Suprapubic skin (tissue), 4 donors: ENCODE data around the gene RARRES1. TPM values are rescaled to one million over a fixed set of nuclear protein-coding genes. Genes with fewer than 3 reads are reported as not detected.

Experiments used
- DNase-seq, 2 donors: peaks; one replicate each; pipeline ENCODE4 v3.0.0-alpha.2; 2019; ENCODE audit warnings: low spot score in 2 of 2
- H3K27ac ChIP-seq: fragments of 200-600 bp; sonication (generic); one replicate; pipeline ENCODE4 v1.5.1; 2019
- H3K27me3 ChIP-seq: fragments of 200-600 bp; sonication (generic); one replicate; pipeline ENCODE4 v1.5.1; 2019
- H3K36me3 ChIP-seq: fragments of 200-600 bp; sonication (generic); one replicate; pipeline ENCODE4 v1.5.1; 2019
- H3K4me1 ChIP-seq: fragments of 200-600 bp; sonication (generic); one replicate; pipeline ENCODE4 v1.5.1; 2019
- H3K4me3 ChIP-seq: fragments of 200-600 bp; sonication (generic); one replicate; pipeline ENCODE4 v1.5.1; 2019; ENCODE audit warnings: mild to moderate bottlenecking
- H3K9me3 ChIP-seq: fragments of 200-600 bp; sonication (generic); one replicate; pipeline ENCODE4 v1.5.1; 2019
- CTCF ChIP-seq, 2 donors: fragments of 200-600 bp in 1 of 2; fragments of 450-650 bp in 1 of 2; sonication (generic) in 1 of 2; IDR thresholded peaks; one replicate each; pipeline ENCODE4 v1.5.1; 2016 to 2019; ENCODE audit warnings: antibody characterized with exemption in 2 of 2, mild to moderate bottlenecking in 1 of 2, moderate library complexity in 1 of 2
- EP300 ChIP-seq: sonication (generic); formaldehyde crosslinking; IDR thresholded peaks from one replicate; pipeline ENCODE4 v1.6.1; 2017; ENCODE audit warnings: antibody characterized with exemption
- POLR2A ChIP-seq, 2 donors: fragments of 450-650 bp; IDR thresholded peaks; one replicate each; pipeline ENCODE4 v1.6.1; 2017; ENCODE audit warnings: antibody characterized with exemption in 2 of 2, mild to moderate bottlenecking in 2 of 2, moderate library complexity in 2 of 2
- POLR2AphosphoS5 ChIP-seq, 3 donors: sonication (generic); formaldehyde crosslinking; IDR thresholded peaks; one replicate each; pipeline ENCODE4 v1.6.1; 2017; ENCODE audit warnings: antibody characterized with exemption in 3 of 3
- WGBS: methylation state at CpG from one replicate; pipeline ENCODE4 v1.1.5; 2018; 5-methylcytosine and 5-hydroxymethylcytosine counted together
- total RNA-seq, 4 donors: library from RNA; depleted of rRNA; stranded (reverse); fragments of >200 nt; gene quantifications; one replicate each; pipeline ENCODE4 v1.1.0, GENCODE V29; 2016

The RARRES1 gene
- total RNA-seq, 4 donors from 2014 or later, result 5.6 to 23.4 (median 19.5) TPM

DNA sequence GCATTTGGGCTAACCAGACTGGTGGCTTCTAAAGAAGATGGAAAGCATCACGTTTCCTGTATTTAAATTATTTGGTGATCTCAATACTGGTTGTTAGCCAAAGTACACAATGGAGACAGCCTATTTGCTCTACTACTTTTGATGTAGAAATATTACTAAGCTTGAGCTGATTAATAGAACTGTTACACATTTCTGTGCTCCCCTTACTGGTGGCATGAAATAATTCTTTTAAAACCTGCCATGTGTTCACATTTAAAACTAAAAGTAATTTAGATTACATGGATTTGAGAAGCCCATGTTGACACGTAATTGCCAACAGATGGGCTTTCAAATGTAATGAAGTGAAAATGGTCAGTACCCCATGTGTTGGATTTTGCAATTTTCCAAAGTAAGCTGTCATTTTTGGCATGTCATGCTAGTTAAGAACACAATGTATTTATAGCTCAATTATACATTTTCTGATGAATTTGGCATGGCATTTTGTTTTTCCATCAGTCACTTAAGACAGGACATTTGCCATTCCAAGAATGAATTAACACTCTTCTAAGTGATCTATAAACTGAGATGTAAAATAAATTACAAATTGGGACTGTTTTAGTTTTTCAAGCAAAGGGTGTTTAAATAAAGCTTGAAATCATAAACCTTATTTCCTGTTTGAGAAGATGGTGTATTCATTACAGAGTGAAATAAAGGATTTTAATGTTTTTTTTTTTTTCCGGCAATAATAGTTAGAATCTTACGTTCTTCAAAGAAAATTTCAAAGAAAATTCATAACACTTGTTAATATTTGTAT, 10.8 kb upstream of the RARRES1 start:
- H3K27me3 ChIP-seq, result no peaks in the 10 kb centered on the region
- H3K9me3 ChIP-seq, result no peaks in the 10 kb centered on the region
- H3K27ac ChIP-seq, result peak overlapping the region; percentile 24
- TF ChIP-seq POLR2AphosphoS5 (IDR thresholded peaks at IDR 0.05), result no peak
- no peak for TF ChIP-seq CTCF (IDR thresholded peaks at IDR 0.05)
- TF ChIP-seq POLR2A (IDR thresholded peaks at IDR 0.05), result no peak
- TF ChIP-seq EP300, result no peak
- no peak overlapping the region for H3K4me3 ChIP-seq
- no peaks in the 10 kb centered on the region for H3K36me3 ChIP-seq
- no peak for DNase-seq
- H3K4me1 ChIP-seq, result peaks cover 10% of the 10 kb centered on the region
- WGBS, result 62% methylated on average over 4 of the region's 4 CpGs

- WGBS, result 89% methylated on average over 3 of the region's 3 CpGs
- H3K4me3 ChIP-seq, result no peak overlapping the region
- H3K9me3 ChIP-seq, result peaks cover 4% of the 10 kb centered on the region
- no peaks in the 10 kb centered on the region for H3K36me3 ChIP-seq
- TF ChIP-seq POLR2A (IDR thresholded peaks at IDR 0.05) (no peak), EP300 (no peak), CTCF (IDR thresholded peaks at IDR 0.05) (no peak), POLR2AphosphoS5 (IDR thresholded peaks at IDR 0.05) (no peak)
- H3K4me1 ChIP-seq, result peaks cover 3% of the 10 kb centered on the region
- no peaks in the 10 kb centered on the region for H3K27me3 ChIP-seq
- no peak overlapping the region for H3K27ac ChIP-seq
- no peak for DNase-seq
These were observed 7.4 kb upstream of the RARRES1 start for GRCh38 chr3:158739661-158740060.

DNA sequence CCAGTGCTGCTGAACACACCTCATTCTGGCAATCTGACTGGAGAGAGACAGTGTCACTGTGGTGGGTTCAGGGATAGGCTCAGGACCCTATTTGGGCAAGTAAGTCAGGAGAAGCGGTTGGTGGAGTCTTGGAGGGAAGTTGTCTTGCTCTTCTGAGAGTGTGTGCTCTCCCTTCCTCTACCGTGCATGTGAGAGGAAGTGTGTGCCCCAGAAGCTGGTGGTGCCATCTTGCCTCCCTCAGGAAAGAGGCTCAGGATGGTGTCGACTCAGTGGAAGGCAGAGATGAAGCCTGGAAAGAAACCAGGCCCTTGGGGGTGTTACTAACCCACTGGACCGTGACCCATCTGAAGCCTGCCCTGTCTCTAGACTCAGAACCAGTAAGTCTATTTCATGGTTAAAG, 6.8 kb upstream of the RARRES1 start:
- Histone ChIP-seq H3K4me3 (no peak overlapping the region), H3K9me3 (peaks cover 4% of the 10 kb centered on the region), H3K36me3 (no peaks in the 10 kb centered on the region), H3K27ac (no peak overlapping the region), H3K4me1 (peaks cover 3% of the 10 kb centered on the region), H3K27me3 (no peaks in the 10 kb centered on the region)
- no peak for DNase-seq
- TF ChIP-seq CTCF (IDR thresholded peaks at IDR 0.05) (no peak), EP300 (no peak), POLR2A (IDR thresholded peaks at IDR 0.05) (no peak), POLR2AphosphoS5 (IDR thresholded peaks at IDR 0.05) (no peak)
- WGBS, result 92% methylated on average over 4 of the region's 4 CpGs

- Histone ChIP-seq H3K27me3 (no peaks in the 10 kb centered on the region), H3K9me3 (peaks cover 4% of the 10 kb centered on the region), H3K4me3 (no peak overlapping the region), H3K4me1 (peaks cover under 1% of the 10 kb centered on the region), H3K36me3 (no peaks in the 10 kb centered on the region), H3K27ac (no peak overlapping the region)
- WGBS, result 96% methylated on average over 4 of the region's 6 CpGs
- no peak for DNase-seq
- TF ChIP-seq POLR2A (IDR thresholded peaks at IDR 0.05) (no peak), CTCF (IDR thresholded peaks at IDR 0.05) (no peak), POLR2AphosphoS5 (IDR thresholded peaks at IDR 0.05) (no peak), EP300 (no peak)
These were observed 6.4 kb upstream of the RARRES1 start for GRCh38 chr3:158738653-158739052.

DNA sequence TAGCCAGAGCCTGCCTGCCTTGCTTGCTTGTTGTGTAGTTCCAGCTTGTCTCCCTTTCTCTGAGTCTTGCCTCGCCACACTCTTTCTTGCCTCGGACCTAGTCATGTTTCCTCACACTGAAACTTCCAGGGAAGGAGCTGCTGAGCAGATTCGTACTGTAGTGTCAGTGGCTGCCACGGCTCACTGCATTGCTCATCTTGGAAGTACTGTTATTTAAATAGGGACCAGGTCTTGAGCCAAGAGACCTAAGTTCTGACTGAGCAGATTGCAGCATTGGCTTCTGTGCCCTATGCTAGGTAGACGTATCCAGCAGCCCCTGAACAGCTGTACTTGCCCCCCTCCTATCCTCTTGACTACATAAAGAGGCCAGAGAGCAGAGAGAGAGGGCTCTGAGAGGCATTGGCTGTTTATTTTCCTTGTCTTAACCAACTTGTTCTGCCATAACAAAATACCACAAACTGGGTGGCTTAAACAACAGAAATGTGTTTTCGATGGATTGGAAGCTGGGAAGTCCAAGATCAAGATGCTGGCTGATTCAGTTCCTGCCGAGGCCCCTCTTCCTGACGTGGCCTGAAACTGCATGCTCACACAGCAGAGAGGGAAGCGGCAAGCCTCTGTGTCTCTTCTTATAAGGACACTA, 5.8 kb upstream of the RARRES1 start:
- no peak overlapping the region for H3K4me3 ChIP-seq
- H3K4me1 ChIP-seq, result no peaks in the 10 kb centered on the region
- no peak for DNase-seq
- WGBS, result 87% methylated on average over 9 of the region's 9 CpGs
- TF ChIP-seq POLR2A (IDR thresholded peaks at IDR 0.05) (no peak), CTCF (IDR thresholded peaks at IDR 0.05) (no peak), EP300 (no peak), POLR2AphosphoS5 (IDR thresholded peaks at IDR 0.05) (no peak)
- H3K9me3 ChIP-seq, result peaks cover 4% of the 10 kb centered on the region
- H3K27me3 ChIP-seq, result no peaks in the 10 kb centered on the region
- H3K27ac ChIP-seq, result no peak overlapping the region
- no peaks in the 10 kb centered on the region for H3K36me3 ChIP-seq
